Fibroblast of pulmonary artery (primary cell): Measurements from ENCODE around the gene FAM53B.

Experiments
- DNase-seq: peaks from one replicate; pipeline ENCODE4 v3.0.0-alpha.2; 2010; ENCODE audit warnings: low read depth
- H3K4me3 ChIP-seq: replicated peaks from 2 replicates; pipeline ENCODE4 v1.5.1; 2011; ENCODE audit warnings: low read depth, mild to moderate bottlenecking, control low read depth, low read length, moderate library complexity
- TF ChIP-seq, protein P1 (sequence below): IDR thresholded peaks from 2 replicates; pipeline ENCODE4 v1.5.1; 2011; ENCODE audit warnings: mild to moderate bottlenecking, control low read depth, low read length, inconsistent platforms; ENCODE audit errors: missing control alignments

The FAM53B gene

DNA sequence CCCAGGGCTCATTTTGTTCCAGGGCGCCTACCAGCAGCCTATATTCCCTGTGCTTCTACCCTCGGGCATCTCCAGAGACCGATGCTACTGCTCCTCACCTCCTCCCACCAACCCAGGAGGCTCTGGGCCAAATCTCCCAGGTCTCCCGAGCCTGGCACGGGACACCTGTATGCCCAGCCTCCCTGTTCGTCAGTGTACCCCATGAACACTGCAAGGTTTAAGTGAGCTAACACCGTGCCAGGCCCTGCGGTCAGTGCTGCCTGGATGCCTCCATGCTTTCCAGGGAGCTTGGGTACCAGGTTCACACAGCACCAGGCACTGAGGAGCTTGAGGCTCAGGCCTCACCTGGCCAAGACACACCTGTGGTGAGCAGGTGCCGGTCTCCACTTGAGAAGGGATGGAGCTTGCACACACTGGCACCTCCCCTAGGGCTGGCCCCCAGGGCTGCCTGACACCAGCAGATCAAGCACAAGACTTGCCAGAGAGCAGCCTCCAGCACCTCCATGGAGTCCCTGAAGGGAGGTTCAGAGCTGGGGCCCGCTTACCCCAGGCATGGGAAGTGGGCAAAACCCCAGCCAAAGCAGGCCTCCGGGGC lies 80.3 kb downstream of the FAM53B start:
- no peak for DNase-seq
- TF ChIP-seq, protein P1, sequence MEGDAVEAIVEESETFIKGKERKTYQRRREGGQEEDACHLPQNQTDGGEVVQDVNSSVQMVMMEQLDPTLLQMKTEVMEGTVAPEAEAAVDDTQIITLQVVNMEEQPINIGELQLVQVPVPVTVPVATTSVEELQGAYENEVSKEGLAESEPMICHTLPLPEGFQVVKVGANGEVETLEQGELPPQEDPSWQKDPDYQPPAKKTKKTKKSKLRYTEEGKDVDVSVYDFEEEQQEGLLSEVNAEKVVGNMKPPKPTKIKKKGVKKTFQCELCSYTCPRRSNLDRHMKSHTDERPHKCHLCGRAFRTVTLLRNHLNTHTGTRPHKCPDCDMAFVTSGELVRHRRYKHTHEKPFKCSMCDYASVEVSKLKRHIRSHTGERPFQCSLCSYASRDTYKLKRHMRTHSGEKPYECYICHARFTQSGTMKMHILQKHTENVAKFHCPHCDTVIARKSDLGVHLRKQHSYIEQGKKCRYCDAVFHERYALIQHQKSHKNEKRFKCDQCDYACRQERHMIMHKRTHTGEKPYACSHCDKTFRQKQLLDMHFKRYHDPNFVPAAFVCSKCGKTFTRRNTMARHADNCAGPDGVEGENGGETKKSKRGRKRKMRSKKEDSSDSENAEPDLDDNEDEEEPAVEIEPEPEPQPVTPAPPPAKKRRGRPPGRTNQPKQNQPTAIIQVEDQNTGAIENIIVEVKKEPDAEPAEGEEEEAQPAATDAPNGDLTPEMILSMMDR: no peak
- no peak overlapping the region for H3K4me3 ChIP-seq

- H3K4me3 ChIP-seq: no peak overlapping the region
- no peak for DNase-seq
- TF ChIP-seq, protein P1: no peak
Measured at GRCh38 chr10:124663228-124663627, 81.0 kb downstream of the FAM53B start.

DNA sequence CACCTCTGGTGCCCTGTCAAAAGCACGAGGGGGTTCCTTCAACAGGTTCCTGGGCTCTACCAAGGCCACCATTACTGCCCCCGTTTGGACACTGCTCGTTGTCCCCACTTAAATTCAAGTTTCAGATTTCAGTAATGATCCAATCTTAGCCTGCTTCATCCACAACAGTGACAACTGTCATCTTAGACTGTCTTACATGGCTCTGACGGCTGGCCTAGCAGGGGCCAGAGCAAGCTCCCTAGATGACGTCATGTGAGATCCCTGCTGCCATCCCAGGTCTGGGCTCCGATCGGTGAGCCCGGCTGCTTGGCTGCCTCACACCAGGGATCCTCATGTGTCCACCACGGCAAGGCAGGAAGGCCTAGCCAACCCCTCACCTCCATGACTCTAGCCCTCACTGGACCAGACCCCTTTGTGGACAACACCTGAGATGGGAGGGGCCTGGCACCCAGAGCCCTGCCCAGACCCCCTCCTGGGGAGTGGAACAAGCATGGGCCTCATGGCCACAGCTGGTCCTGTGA lies 82.5 kb downstream of the FAM53B start:
- no peak for DNase-seq
- TF ChIP-seq, protein P1: no peak
- no peak overlapping the region for H3K4me3 ChIP-seq

- no peak overlapping the region for H3K4me3 ChIP-seq
- TF ChIP-seq, protein P1: no peak
Measured at GRCh38 chr10:124660404-124661125, 83.6 kb downstream of the FAM53B start.

GRCh38 chr10:124659380-124659779 lies 84.8 kb downstream of the FAM53B start:
- DNase-seq: no peak
- TF ChIP-seq, protein P1: no peak
- H3K4me3 ChIP-seq: no peak overlapping the region

More at GRCh38 chr10:124660404-124661125, 83.6 kb downstream of the FAM53B start:
- no peak for DNase-seq

DNA sequence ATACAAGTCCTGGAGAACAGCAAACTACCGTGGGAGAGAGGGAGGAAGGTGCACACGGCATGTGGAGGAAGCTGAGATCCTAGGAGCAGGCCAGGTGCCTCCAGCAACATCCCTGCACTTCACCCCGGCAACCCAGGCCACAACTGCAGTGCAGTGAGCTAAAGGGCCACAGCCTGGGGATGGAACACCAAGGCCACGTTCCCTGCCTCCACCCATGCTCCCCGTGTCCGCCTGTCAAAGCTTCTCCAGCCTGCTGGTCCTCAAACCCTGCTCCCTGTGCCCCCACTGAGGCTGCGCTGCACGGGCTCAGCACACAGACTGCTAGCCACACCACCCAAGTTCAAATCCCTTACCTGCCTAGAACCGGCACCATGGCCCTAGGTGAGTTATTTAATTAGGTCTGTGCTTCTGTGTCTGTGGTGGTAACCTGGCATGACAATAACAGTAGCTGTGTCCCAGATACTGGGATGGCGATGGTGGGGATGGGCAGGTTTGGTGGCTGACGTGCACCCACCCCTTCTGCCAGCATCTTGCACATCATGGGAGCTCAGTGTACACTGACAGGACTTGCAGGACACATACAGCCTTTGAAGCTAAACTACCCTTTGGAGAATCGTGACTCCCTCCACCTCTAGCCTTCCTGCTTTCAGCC lies 85.5 kb downstream of the FAM53B start:
- no peak for DNase-seq
- TF ChIP-seq, protein P1: no peak
- H3K4me3 ChIP-seq: no peak overlapping the region
